DOHH2 (cell line): Measurements from ENCODE around the gene TNFAIP1.
A peak's percentile ranks its signal among the peaks of the same experiment; 100 is the strongest.

ENCODE experiments used
- H3F3A ChIP-seq: fragments of 200-600 bp; sonication (generic), shearing (Covaris generic); 2 replicates; pipeline ENCODE4 v1.6.0; 2016; ENCODE audit warnings: antibody characterized with exemption, mild to moderate bottlenecking; ENCODE audit not compliant: control insufficient read depth, insufficient read depth
- H3K27ac ChIP-seq: fragments of 200-600 bp; sonication (generic); 2 replicates; pipeline ENCODE4 v1.5.1; 2014; ENCODE audit warnings: low read depth, mild to moderate bottlenecking, low read length, moderate library complexity
- H3K27me3 ChIP-seq: fragments of 200-600 bp; sonication (generic); 2 replicates; pipeline ENCODE4 v1.6.1; 2014; ENCODE audit warnings: mild to moderate bottlenecking, low read length, mixed read lengths; ENCODE audit not compliant: control insufficient read depth
- H3K36me3 ChIP-seq: fragments of 200-600 bp; sonication (generic); 2 replicates; pipeline ENCODE4 v1.6.1; 2014; ENCODE audit warnings: mild to moderate bottlenecking, low read length, moderate library complexity, mixed read lengths; ENCODE audit not compliant: control insufficient read depth
- H3K4me1 ChIP-seq: fragments of 200-600 bp; sonication (generic); 2 replicates; pipeline ENCODE4 v1.6.1; 2014; ENCODE audit warnings: mild to moderate bottlenecking, low read length, mixed read lengths; ENCODE audit not compliant: control insufficient read depth
- H3K4me2 ChIP-seq: fragments of 200-600 bp; sonication (generic); 2 replicates; pipeline ENCODE4 v1.6.0; 2014; ENCODE audit warnings: mild to moderate bottlenecking, low read length, moderate library complexity
- H3K4me3 ChIP-seq: fragments of 200-600 bp; sonication (generic); 2 replicates; pipeline ENCODE4 v1.5.1; 2014; ENCODE audit warnings: mild to moderate bottlenecking, low read length, mixed read lengths
- H3K79me2 ChIP-seq: fragments of 200-600 bp; sonication (generic); 2 replicates; pipeline ENCODE4 v1.6.1; 2014; ENCODE audit warnings: mild to moderate bottlenecking, low read length, mixed read lengths; ENCODE audit not compliant: control insufficient read depth
- H3K9me2 ChIP-seq: fragments of 200-600 bp; sonication (generic); replicated peaks from 2 replicates; pipeline ENCODE4 v1.6.1; 2014; ENCODE audit warnings: mild to moderate bottlenecking, low read length, mixed read lengths; ENCODE audit not compliant: control insufficient read depth
- H3K9me3 ChIP-seq: fragments of 200-600 bp; sonication (generic); 2 replicates; pipeline ENCODE4 v1.6.1; 2014; ENCODE audit warnings: antibody characterized with exemption, low read length, mixed read lengths; ENCODE audit not compliant: control insufficient read depth, insufficient read depth
- H4K20me1 ChIP-seq: fragments of 200-600 bp; sonication (generic); 2 replicates; pipeline ENCODE4 v1.6.0; 2014; ENCODE audit warnings: low read depth, mild to moderate bottlenecking, antibody characterized with exemption, low read length, moderate library complexity; ENCODE audit not compliant: control insufficient read depth, insufficient read depth
- CTCF ChIP-seq: fragments of 200-600 bp; sonication (generic); IDR thresholded peaks from one replicate; pipeline ENCODE4 v1.5.1; 2014; ENCODE audit warnings: antibody characterized with exemption, mild to moderate bottlenecking, low read depth, low read length; ENCODE audit not compliant: poor library complexity, severe bottlenecking
- EZH2phosphoT487 ChIP-seq: fragments of 200-600 bp; sonication (generic); IDR thresholded peaks from 2 replicates; pipeline ENCODE4 v1.6.1; 2017; ENCODE audit warnings: borderline replicate concordance, mild to moderate bottlenecking, antibody characterized with exemption, low read length, moderate library complexity, mixed read lengths

TNFAIP1 gene

GRCh38 chr17:28357901-28358197 lies 22.3 kb downstream of the TNFAIP1 start:
- peaks cover 43% of the 10 kb centered on the region for H3K79me2 ChIP-seq
- H3F3A ChIP-seq = no peaks in the 10 kb centered on the region
- no peak for TF ChIP-seq EZH2phosphoT487
- TF ChIP-seq CTCF = no peak

DNA sequence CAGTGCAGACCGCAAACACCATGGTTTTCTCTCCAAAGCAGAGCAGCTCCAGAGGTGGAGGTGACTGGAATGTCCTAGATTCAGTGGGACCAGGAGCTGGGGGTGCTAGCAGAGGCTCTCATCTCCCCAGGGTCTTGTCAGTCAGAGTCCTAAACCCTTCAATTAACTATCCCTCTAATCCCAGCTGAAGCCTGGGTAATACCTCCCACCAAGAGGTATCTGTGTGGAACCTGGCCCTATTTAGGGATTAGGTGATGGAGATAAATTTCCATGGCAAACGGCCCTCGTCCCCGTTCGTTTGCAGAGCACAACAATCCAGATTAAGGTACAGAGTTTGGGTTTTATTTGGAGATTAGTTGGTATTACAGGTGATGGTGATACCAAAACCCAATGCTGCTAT lies 27.6 kb downstream of the TNFAIP1 start:
- H3K4me1 ChIP-seq = peaks cover 7% of the 10 kb centered on the region
- peaks cover 41% of the 10 kb centered on the region for H3K36me3 ChIP-seq
- no peaks in the 10 kb centered on the region for H4K20me1 ChIP-seq
- no peak for TF ChIP-seq CTCF
- TF ChIP-seq EZH2phosphoT487 = no peak
- H3K4me2 ChIP-seq = no peak overlapping the region
- H3K27ac ChIP-seq = no peak overlapping the region
- H3K27me3 ChIP-seq = no peaks in the 10 kb centered on the region
- H3K9me2 ChIP-seq = no peaks in the 10 kb centered on the region
- H3F3A ChIP-seq = no peaks in the 10 kb centered on the region
- peaks cover 10% of the 10 kb centered on the region for H3K79me2 ChIP-seq
- no peak overlapping the region for H3K4me3 ChIP-seq
- no peaks in the 10 kb centered on the region for H3K9me3 ChIP-seq

More at GRCh38 chr17:28357901-28358197, 22.3 kb downstream of the TNFAIP1 start:
- Histone ChIP-seq H3K36me3 (peaks cover 66% of the 10 kb centered on the region), H3K4me1 (peaks cover 19% of the 10 kb centered on the region), H3K4me3 (peak overlapping the region; percentile 93), H3K9me3 (no peaks in the 10 kb centered on the region), H4K20me1 (no peaks in the 10 kb centered on the region), H3K9me2 (no peaks in the 10 kb centered on the region), H3K27ac (no peak overlapping the region), H3K4me2 (peak overlapping the region; percentile 79), H3K27me3 (no peaks in the 10 kb centered on the region)

DNA sequence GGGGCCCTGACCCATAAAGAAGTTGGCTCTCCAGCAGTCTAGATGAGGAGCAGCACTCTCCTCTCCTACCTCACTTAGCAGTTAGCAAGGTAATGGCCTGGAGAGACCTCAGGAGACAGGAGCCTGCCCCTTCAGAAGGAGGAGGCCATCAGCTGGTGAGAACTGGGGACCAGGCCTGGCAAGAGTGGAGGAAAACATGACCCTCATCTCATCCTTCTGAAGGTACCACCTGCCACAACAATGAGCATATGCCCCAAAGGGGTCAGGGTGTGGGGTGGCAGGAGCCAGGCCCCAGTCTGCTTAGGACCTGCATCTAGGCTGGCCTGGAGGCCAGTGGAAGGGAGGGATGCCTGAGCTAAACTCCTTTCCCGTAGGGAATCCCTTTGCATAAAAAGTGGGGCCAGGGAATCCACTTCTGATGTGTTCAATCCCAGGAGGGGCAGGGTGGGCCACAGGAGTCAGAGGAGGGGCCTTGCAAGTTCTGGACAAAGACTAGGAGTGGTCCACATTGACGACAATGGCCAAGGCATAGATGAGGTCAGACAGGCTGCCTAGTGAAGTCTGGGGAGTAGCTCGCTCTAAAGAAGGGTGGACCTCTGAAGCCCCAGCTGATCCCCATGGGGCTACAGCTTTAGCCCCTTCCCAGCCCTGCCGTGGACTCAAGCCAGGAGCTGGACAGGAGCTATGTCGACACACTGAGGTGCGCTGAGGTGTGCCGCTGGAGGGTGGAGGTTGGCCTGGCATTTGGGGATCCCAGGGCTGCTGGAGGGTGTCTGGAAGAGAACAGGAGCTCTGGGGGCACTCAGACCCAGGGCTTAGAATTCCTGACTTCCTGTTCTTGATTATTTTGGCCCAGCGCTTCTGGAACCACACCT lies 28.5 kb downstream of the TNFAIP1 start:
- Histone ChIP-seq H3K9me2 (no peaks in the 10 kb centered on the region), H3K9me3 (no peaks in the 10 kb centered on the region), H3K27ac (no peak overlapping the region), H3K79me2 (peaks cover 2% of the 10 kb centered on the region), H4K20me1 (no peaks in the 10 kb centered on the region), H3K36me3 (peaks cover 36% of the 10 kb centered on the region), H3K27me3 (no peaks in the 10 kb centered on the region), H3K4me2 (no peak overlapping the region), H3K4me1 (no peaks in the 10 kb centered on the region), H3F3A (no peaks in the 10 kb centered on the region), H3K4me3 (no peak overlapping the region)
- TF ChIP-seq EZH2phosphoT487 (no peak), CTCF (no peak)
